Retinal pigment epithelial cell (primary cell): ENCODE data around the gene MVP.
"Not testable (repeated sequence)": the region's sequence is repeated elsewhere in the genome, so short reads cannot be mapped to it uniquely, and the experiment has no call there.

ENCODE experiments used
- DNase-seq: peaks from one replicate; pipeline ENCODE4 v3.0.0-alpha.2; 2010; ENCODE audit warnings: low read depth
- H3K4me3 ChIP-seq: 2 replicates; pipeline ENCODE4 v1.5.1; 2011; ENCODE audit warnings: mild to moderate bottlenecking, low read length, control low read depth, moderate library complexity
- TF ChIP-seq, protein P1 (sequence below): conservative IDR thresholded peaks from 2 replicates; pipeline ENCODE4 v1.5.1; 2011; ENCODE audit warnings: low read depth, low read length, control low read depth, inconsistent platforms

Gene MVP

DNA sequence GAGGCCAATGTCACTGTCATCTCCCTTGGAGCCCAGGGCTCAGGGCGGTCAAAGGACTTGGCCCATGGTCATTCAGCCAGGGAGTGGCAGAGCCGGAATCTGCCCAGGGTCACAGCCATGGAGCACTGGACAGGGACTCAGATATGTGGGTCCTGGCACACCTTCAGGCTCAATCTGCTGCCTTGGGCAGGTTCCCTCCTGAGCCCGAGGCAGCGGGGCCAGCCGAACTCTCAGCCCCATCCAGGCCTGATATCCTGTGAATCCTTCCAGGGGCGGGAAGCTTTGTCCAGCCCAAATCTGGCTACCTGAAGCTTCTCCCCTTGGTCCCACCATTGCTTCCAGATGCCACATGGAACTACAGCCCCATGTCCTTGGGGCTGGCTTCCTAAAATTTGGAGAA, 54.9 kb downstream of the MVP start:
- DNase-seq: no peak
- TF ChIP-seq, protein P1, sequence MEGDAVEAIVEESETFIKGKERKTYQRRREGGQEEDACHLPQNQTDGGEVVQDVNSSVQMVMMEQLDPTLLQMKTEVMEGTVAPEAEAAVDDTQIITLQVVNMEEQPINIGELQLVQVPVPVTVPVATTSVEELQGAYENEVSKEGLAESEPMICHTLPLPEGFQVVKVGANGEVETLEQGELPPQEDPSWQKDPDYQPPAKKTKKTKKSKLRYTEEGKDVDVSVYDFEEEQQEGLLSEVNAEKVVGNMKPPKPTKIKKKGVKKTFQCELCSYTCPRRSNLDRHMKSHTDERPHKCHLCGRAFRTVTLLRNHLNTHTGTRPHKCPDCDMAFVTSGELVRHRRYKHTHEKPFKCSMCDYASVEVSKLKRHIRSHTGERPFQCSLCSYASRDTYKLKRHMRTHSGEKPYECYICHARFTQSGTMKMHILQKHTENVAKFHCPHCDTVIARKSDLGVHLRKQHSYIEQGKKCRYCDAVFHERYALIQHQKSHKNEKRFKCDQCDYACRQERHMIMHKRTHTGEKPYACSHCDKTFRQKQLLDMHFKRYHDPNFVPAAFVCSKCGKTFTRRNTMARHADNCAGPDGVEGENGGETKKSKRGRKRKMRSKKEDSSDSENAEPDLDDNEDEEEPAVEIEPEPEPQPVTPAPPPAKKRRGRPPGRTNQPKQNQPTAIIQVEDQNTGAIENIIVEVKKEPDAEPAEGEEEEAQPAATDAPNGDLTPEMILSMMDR: no peak
- H3K4me3 ChIP-seq: no peak overlapping the region

- TF ChIP-seq, protein P1: no peak
- DNase-seq: no peak
- no peak overlapping the region for H3K4me3 ChIP-seq
These were observed 55.9 kb downstream of the MVP start for GRCh38 chr16:29876217-29876593.

DNA sequence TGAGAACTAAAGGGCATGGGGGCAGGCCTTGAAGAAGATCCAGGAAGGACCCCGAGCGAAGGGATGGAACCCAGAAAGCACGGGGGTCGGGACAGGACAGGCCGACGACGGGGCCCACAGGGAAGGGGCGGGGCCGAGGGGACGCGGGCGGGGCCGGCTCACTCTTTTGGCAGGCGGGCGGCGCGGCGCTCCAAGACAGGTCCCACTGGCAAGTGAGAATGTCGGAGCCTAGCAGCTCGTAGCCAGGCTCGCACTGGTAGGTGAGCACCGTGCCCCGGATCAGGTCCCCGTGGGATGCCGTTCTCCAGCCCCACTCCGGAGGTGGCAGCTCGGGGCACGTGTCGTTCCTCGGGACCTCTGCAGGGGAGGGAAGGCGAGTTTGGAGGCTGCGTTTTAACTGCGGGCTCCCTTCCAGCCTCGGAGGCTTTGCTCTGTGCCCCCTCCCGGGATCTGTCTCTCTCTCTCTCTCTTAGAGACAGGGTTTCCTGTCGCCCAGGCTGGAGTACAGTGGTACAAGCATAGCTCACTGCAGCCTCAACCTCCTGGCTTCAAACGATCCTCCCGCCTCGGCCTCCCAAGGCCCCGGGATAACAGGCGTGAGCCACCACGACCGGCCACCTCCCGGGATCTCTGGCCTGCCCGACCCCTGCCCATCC, 56.5 kb downstream of the MVP start:
- TF ChIP-seq, protein P1: no peak
- no peak for DNase-seq
- H3K4me3 ChIP-seq: no peak overlapping the region

DNA sequence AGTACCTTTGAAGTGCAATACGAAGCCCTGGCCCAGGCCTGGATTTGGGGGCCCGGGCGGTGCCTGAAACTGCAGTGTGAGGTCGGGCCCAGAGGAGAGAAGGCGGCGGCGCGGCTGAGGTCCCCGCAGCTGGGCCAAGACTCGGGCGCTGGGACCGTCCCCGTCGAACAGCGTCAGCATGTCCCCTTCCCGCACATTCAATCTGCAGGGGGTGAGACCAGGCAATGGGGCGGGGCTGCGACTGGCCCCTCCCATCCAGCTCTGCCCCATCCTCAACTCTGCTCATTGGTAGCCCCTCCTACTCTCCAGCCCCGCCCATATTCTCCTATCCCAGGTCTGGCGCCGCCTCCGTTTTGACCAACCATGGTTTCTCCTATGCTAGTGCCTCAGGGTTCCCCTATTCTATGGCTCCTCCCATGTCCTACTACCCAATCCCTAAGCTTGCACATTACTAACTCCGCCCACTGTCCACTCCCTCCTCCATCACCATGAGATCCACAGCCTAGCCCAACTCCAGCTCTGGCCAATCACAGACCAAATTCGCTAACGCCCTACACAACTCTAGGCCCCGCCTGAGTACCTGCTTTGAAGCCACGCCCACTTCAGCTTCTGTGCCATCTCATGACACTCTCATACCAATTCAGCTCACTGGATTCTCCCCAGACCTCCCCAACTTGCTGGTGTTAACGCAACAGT, 57.2 kb downstream of the MVP start:
- DNase-seq: no peak
- TF ChIP-seq, protein P1: no peak
- no peak overlapping the region for H3K4me3 ChIP-seq

GRCh38 chr16:29878172-29878571, 57.9 kb downstream of the MVP start:
- H3K4me3 ChIP-seq: no peak overlapping the region
- TF ChIP-seq, protein P1: no peak
- no peak for DNase-seq

- no peak overlapping the region for H3K4me3 ChIP-seq
- TF ChIP-seq, protein P1: no peak
- DNase-seq: no peak
These were observed 60.8 kb downstream of the MVP start for GRCh38 chr16:29881050-29881449.

DNA sequence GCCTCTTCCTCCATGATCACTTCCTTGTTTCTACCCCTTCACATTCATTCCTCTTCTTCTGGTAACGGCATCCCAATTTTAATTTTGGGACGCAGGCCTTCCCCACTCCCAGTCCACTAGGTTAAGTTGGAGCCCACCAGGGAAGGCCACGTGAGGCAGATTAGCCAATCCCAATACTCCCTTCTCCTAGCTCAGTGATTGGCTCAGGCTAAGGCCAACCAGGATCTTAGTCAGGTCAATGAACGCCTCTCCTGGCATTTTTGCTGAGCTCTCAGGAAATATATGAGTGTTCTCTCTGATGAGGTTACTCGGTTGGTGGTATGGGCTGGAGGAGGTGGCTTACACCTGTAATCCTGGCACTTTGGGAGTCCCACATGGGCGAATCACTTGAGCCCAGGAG, 63.7 kb downstream of the MVP start:
- no peak for DNase-seq
- TF ChIP-seq, protein P1: no peak
- H3K4me3 ChIP-seq: no peak overlapping the region

GRCh38 chr16:29889372-29889771, 69.1 kb downstream of the MVP start:
- not testable (repeated sequence) for DNase-seq, H3K4me3 ChIP-seq
